OCI-LY7 (cell line): ENCODE measurements around the gene VWA5B1. TPM values are rescaled to one million over a fixed set of nuclear protein-coding genes. Genes with fewer than 3 reads are reported as not detected.

Source experiments
- BruUV-seq: library from RNA; stranded (reverse); fragments of 400-500 nt; replicated peaks from 2 replicates; lab custom pipeline; 2021; lab: Mats Ljungman, UMichigan
- CTCF ChIA-PET: fragments of 300-600 bp; sonication (Branson Sonifier 250); formaldehyde crosslinking; loops from one replicate; lab custom pipeline; 2022; ENCODE audit warnings: antibody characterized with exemption; ENCODE audit not compliant: unreplicated experiment; lab: Charles Lee
- POLR2A ChIA-PET: fragments of 300-600 bp; sonication (Branson Sonifier 250); formaldehyde crosslinking; loops from one replicate; lab custom pipeline; 2022; ENCODE audit warnings: antibody characterized with exemption; lab: Charles Lee
- DNase-seq: peaks from one replicate; pipeline ENCODE4 v3.0.0-alpha.2; 2015; ENCODE audit warnings: low spot score
- H2AFZ ChIP-seq: fragments of 200-600 bp; sonication (generic), shearing (Covaris generic); 2 replicates; pipeline ENCODE4 v1.6.1; 2014; ENCODE audit warnings: mild to moderate bottlenecking, antibody characterized with exemption, low read length, moderate library complexity
- H3K27ac ChIP-seq: fragments of 200-600 bp; sonication (generic); 2 replicates; pipeline ENCODE4 v1.5.1; 2014; ENCODE audit warnings: mixed run types, low read depth, mild to moderate bottlenecking, moderate library complexity, low read length, inconsistent platforms; ENCODE audit not compliant: poor library complexity, severe bottlenecking
- H3K36me3 ChIP-seq: fragments of 200-600 bp; sonication (generic); 2 replicates; pipeline ENCODE4 v1.6.1; 2014; ENCODE audit warnings: mild to moderate bottlenecking, antibody characterized with exemption, low read length, moderate library complexity, mixed read lengths; ENCODE audit not compliant: insufficient read depth
- H3K4me1 ChIP-seq: fragments of 200-600 bp; sonication (generic); 2 replicates; pipeline ENCODE4 v1.5.1; 2014; ENCODE audit warnings: mild to moderate bottlenecking, low read length; ENCODE audit not compliant: insufficient read depth, poor library complexity, severe bottlenecking
- H3K4me2 ChIP-seq: fragments of 200-600 bp; sonication (generic); 2 replicates; pipeline ENCODE4 v1.6.1; 2014; ENCODE audit warnings: mild to moderate bottlenecking, low read length
- H3K4me3 ChIP-seq: fragments of 200-600 bp; sonication (generic); 2 replicates; pipeline ENCODE4 v1.5.1; 2014; ENCODE audit warnings: mild to moderate bottlenecking, low read depth, low read length; ENCODE audit not compliant: poor library complexity, severe bottlenecking
- H3K79me2 ChIP-seq: fragments of 200-600 bp; sonication (generic); 2 replicates; pipeline ENCODE4 v1.6.1; 2016; ENCODE audit warnings: low read depth, mild to moderate bottlenecking, low read length, moderate library complexity, mixed read lengths; ENCODE audit not compliant: insufficient read depth
- H3K9me2 ChIP-seq: fragments of 200-600 bp; sonication (generic); 2 replicates; pipeline ENCODE4 v1.6.1; 2016; ENCODE audit warnings: mild to moderate bottlenecking, low read length, mixed read lengths; ENCODE audit not compliant: insufficient read depth
- H3K9me3 ChIP-seq: fragments of 200-600 bp; sonication (generic); 2 replicates; pipeline ENCODE4 v1.6.1; 2014; ENCODE audit warnings: mild to moderate bottlenecking, mixed run types, low read length, mixed read lengths
- H4K20me1 ChIP-seq: fragments of 200-600 bp; sonication (generic); 2 replicates; pipeline ENCODE4 v1.6.1; 2014; ENCODE audit warnings: mild to moderate bottlenecking, antibody characterized with exemption, low read length, moderate library complexity, mixed read lengths; ENCODE audit not compliant: insufficient read depth
- CTCF ChIP-seq: fragments of 200-600 bp; sonication (generic); conservative IDR thresholded peaks from 2 replicates; pipeline ENCODE4 v1.5.1; 2014; ENCODE audit warnings: mild to moderate bottlenecking, antibody characterized with exemption, low read length, moderate library complexity, mixed read lengths
- EZH2phosphoT487 ChIP-seq: fragments of 200-600 bp; sonication (generic); IDR thresholded peaks from 2 replicates; pipeline ENCODE4 v1.6.1; 2018; ENCODE audit warnings: low read depth, borderline replicate concordance, mild to moderate bottlenecking, mixed run types, antibody characterized with exemption, low read length, moderate library complexity, mixed read lengths
- intact Hi-C: fragments of 100-400 bp; cut with micrococcal nuclease; formaldehyde crosslinking; loops from one replicate; pipeline ENCODE4 v1.10.0; 2022; ENCODE audit not compliant: unreplicated experiment
- total RNA-seq, 2 experiments: library from RNA; depleted of rRNA in 1 of 2; stranded (reverse); fragments of >200 nt in 1 of 2; shearing (Covaris generic) in 1 of 2; gene quantifications; 2 replicates each; pipeline ENCODE4 v1.2.3, GENCODE V29; 2014 to 2022

The VWA5B1 gene
- total RNA-seq, 2 experiments from 2014 or later = 0.19 to 0.25 TPM

GRCh38 chr1:20375563-20375962 lies 84.9 kb downstream of the VWA5B1 start:
- no TSS peak for BruUV-seq
- no peak for DNase-seq
- ChIA-PET CTCF (no interaction called here), POLR2A (interaction anchor here (0.7 kb wide), 1 partner anchor 444 kb away, joined by 3 read pairs; no protein-coding TSS in a partner anchor)
- H3K9me3 ChIP-seq = no peaks in the 10 kb centered on the region
- H3K4me2 ChIP-seq = no peak overlapping the region
- H3K27ac ChIP-seq = no peak overlapping the region
- H3K36me3 ChIP-seq = no peaks in the 10 kb centered on the region
- intact Hi-C loops = no loop called here
- H2AFZ ChIP-seq = no peak overlapping the region
- peaks cover 46% of the 10 kb centered on the region for H3K4me1 ChIP-seq
- TF ChIP-seq CTCF (no peak), EZH2phosphoT487 (no peak)
- no peaks in the 10 kb centered on the region for H3K79me2 ChIP-seq
- no peak overlapping the region for H3K4me3 ChIP-seq
- H3K9me2 ChIP-seq = no peaks in the 10 kb centered on the region
- no peaks in the 10 kb centered on the region for H4K20me1 ChIP-seq

GRCh38 chr1:20376171-20376570 lies 85.5 kb downstream of the VWA5B1 start:
- Histone ChIP-seq H3K4me1 (peaks cover 52% of the 10 kb centered on the region), H4K20me1 (no peaks in the 10 kb centered on the region), H3K9me3 (no peaks in the 10 kb centered on the region), H3K4me2 (no peak overlapping the region), H3K27ac (no peak overlapping the region), H3K79me2 (no peaks in the 10 kb centered on the region), H3K36me3 (no peaks in the 10 kb centered on the region), H3K9me2 (no peaks in the 10 kb centered on the region), H3K4me3 (no peak overlapping the region), H2AFZ (no peak overlapping the region)
- ChIA-PET POLR2A (no interaction called here), CTCF (interaction anchor here (1.2 kb wide), 1 partner anchor 54 kb away, joined by 3 read pairs; no protein-coding TSS in a partner anchor)
- BruUV-seq = no TSS peak
- no peak for DNase-seq
- no peak for TF ChIP-seq CTCF
- TF ChIP-seq EZH2phosphoT487 = no peak
- intact Hi-C loops = loop anchor here (2.0 kb wide), 2 partner anchors 15 to 117 kb away; no protein-coding TSS in a partner anchor

- peaks cover 60% of the 10 kb centered on the region for H3K4me1 ChIP-seq
- BruUV-seq = no TSS peak
- peak overlapping the region; percentile 23 for H3K4me2 ChIP-seq
- H3K36me3 ChIP-seq = no peaks in the 10 kb centered on the region
- H4K20me1 ChIP-seq = no peaks in the 10 kb centered on the region
- no peaks in the 10 kb centered on the region for H3K79me2 ChIP-seq
- CTCF ChIA-PET = interaction anchor here (0.6 to 1.2 kb wide), 4 partner anchors 15 to 53 kb away, joined by 3 read pairs; no protein-coding TSS in a partner anchor
- POLR2A ChIA-PET = interaction anchor here (0.6 kb wide), 1 partner anchor 253 kb away, joined by 3 read pairs; no protein-coding TSS in a partner anchor
- DNase-seq = peak; percentile 81
- intact Hi-C loops = loop anchor here (1.0 to 2.0 kb wide), 3 partner anchors 16 to 116 kb away; no protein-coding TSS in a partner anchor
- H3K4me3 ChIP-seq = no peak overlapping the region
- no peaks in the 10 kb centered on the region; the same call in 1 of the 2 replicates for H3K9me3 ChIP-seq
- peak overlapping the region; percentile 62; the same call in 1 of the 2 replicates for H2AFZ ChIP-seq
- H3K27ac ChIP-seq = peak overlapping the region; percentile 5
- no peaks in the 10 kb centered on the region for H3K9me2 ChIP-seq
- TF ChIP-seq CTCF = peak; percentile 91
- no peak for TF ChIP-seq EZH2phosphoT487
These were observed 86.3 kb downstream of the VWA5B1 start for GRCh38 chr1:20376880-20377494.
